OCI-LY7 (cell line): Measurements from ENCODE around the gene PDZRN3. TPM values are rescaled to one million over a fixed set of nuclear protein-coding genes. Genes with fewer than 3 reads are reported as not detected.

Experiments used
- BruUV-seq: library from RNA; stranded (reverse); fragments of 400-500 nt; replicated peaks from 2 replicates; lab custom pipeline; 2021; lab: Mats Ljungman, UMichigan
- CTCF ChIA-PET: fragments of 300-600 bp; sonication (Branson Sonifier 250); formaldehyde crosslinking; loops from one replicate; lab custom pipeline; 2022; ENCODE audit warnings: antibody characterized with exemption; ENCODE audit not compliant: unreplicated experiment; lab: Charles Lee
- POLR2A ChIA-PET: fragments of 300-600 bp; sonication (Branson Sonifier 250); formaldehyde crosslinking; loops from one replicate; lab custom pipeline; 2022; ENCODE audit warnings: antibody characterized with exemption; lab: Charles Lee
- DNase-seq: peaks from one replicate; pipeline ENCODE4 v3.0.0-alpha.2; 2015; ENCODE audit warnings: low spot score
- H2AFZ ChIP-seq: fragments of 200-600 bp; sonication (generic), shearing (Covaris generic); 2 replicates; pipeline ENCODE4 v1.6.1; 2014; ENCODE audit warnings: mild to moderate bottlenecking, antibody characterized with exemption, low read length, moderate library complexity
- H3K27ac ChIP-seq: fragments of 200-600 bp; sonication (generic); 2 replicates; pipeline ENCODE4 v1.5.1; 2014; ENCODE audit warnings: mixed run types, low read depth, mild to moderate bottlenecking, moderate library complexity, low read length, inconsistent platforms; ENCODE audit not compliant: poor library complexity, severe bottlenecking
- H3K36me3 ChIP-seq: fragments of 200-600 bp; sonication (generic); 2 replicates; pipeline ENCODE4 v1.6.1; 2014; ENCODE audit warnings: mild to moderate bottlenecking, antibody characterized with exemption, low read length, moderate library complexity, mixed read lengths; ENCODE audit not compliant: insufficient read depth
- H3K4me1 ChIP-seq: fragments of 200-600 bp; sonication (generic); 2 replicates; pipeline ENCODE4 v1.5.1; 2014; ENCODE audit warnings: mild to moderate bottlenecking, low read length; ENCODE audit not compliant: insufficient read depth, poor library complexity, severe bottlenecking
- H3K4me2 ChIP-seq: fragments of 200-600 bp; sonication (generic); 2 replicates; pipeline ENCODE4 v1.6.1; 2014; ENCODE audit warnings: mild to moderate bottlenecking, low read length
- H3K4me3 ChIP-seq: fragments of 200-600 bp; sonication (generic); 2 replicates; pipeline ENCODE4 v1.5.1; 2014; ENCODE audit warnings: mild to moderate bottlenecking, low read depth, low read length; ENCODE audit not compliant: poor library complexity, severe bottlenecking
- H3K79me2 ChIP-seq: fragments of 200-600 bp; sonication (generic); 2 replicates; pipeline ENCODE4 v1.6.1; 2016; ENCODE audit warnings: low read depth, mild to moderate bottlenecking, low read length, moderate library complexity, mixed read lengths; ENCODE audit not compliant: insufficient read depth
- H3K9me2 ChIP-seq: fragments of 200-600 bp; sonication (generic); 2 replicates; pipeline ENCODE4 v1.6.1; 2016; ENCODE audit warnings: mild to moderate bottlenecking, low read length, mixed read lengths; ENCODE audit not compliant: insufficient read depth
- H3K9me3 ChIP-seq: fragments of 200-600 bp; sonication (generic); 2 replicates; pipeline ENCODE4 v1.6.1; 2014; ENCODE audit warnings: mild to moderate bottlenecking, mixed run types, low read length, mixed read lengths
- H4K20me1 ChIP-seq: fragments of 200-600 bp; sonication (generic); 2 replicates; pipeline ENCODE4 v1.6.1; 2014; ENCODE audit warnings: mild to moderate bottlenecking, antibody characterized with exemption, low read length, moderate library complexity, mixed read lengths; ENCODE audit not compliant: insufficient read depth
- EZH2phosphoT487 ChIP-seq: fragments of 200-600 bp; sonication (generic); IDR thresholded peaks from 2 replicates; pipeline ENCODE4 v1.6.1; 2018; ENCODE audit warnings: low read depth, borderline replicate concordance, mild to moderate bottlenecking, mixed run types, antibody characterized with exemption, low read length, moderate library complexity, mixed read lengths
- intact Hi-C: fragments of 100-400 bp; cut with micrococcal nuclease; formaldehyde crosslinking; loops from one replicate; pipeline ENCODE4 v1.10.0; 2022; ENCODE audit not compliant: unreplicated experiment
- total RNA-seq, 2 experiments: library from RNA; depleted of rRNA in 1 of 2; stranded (reverse); fragments of >200 nt in 1 of 2; shearing (Covaris generic) in 1 of 2; gene quantifications; 2 replicates each; pipeline ENCODE4 v1.2.3, GENCODE V29; 2014 to 2022
- TF ChIP-seq, protein P1 (sequence below): fragments of 200-600 bp; sonication (generic); conservative IDR thresholded peaks from 2 replicates; pipeline ENCODE4 v1.5.1; 2014; ENCODE audit warnings: mild to moderate bottlenecking, antibody characterized with exemption, low read length, moderate library complexity, mixed read lengths

Gene PDZRN3
- total RNA-seq, 2 experiments from 2014 or later, result 0.95 TPM; not detected in 1

GRCh38 chr3:73614419-73614818 is 10.3 kb downstream of the PDZRN3 start:
- Histone ChIP-seq H3K4me3 (no peak overlapping the region), H3K79me2 (no peaks in the 10 kb centered on the region), H3K9me3 (no peaks in the 10 kb centered on the region), H3K27ac (no peak overlapping the region), H2AFZ (no peak overlapping the region), H4K20me1 (no peaks in the 10 kb centered on the region), H3K4me2 (no peak overlapping the region), H3K36me3 (no peaks in the 10 kb centered on the region), H3K4me1 (no peaks in the 10 kb centered on the region), H3K9me2 (no peaks in the 10 kb centered on the region)
- ChIA-PET POLR2A (interaction anchor here (0.6 to 1.5 kb wide), 3 partner anchors 9 to 76 kb away, joined by 3 to 5 read pairs (median 4); no protein-coding TSS in a partner anchor), CTCF (no interaction called here)
- TF ChIP-seq, protein P1, sequence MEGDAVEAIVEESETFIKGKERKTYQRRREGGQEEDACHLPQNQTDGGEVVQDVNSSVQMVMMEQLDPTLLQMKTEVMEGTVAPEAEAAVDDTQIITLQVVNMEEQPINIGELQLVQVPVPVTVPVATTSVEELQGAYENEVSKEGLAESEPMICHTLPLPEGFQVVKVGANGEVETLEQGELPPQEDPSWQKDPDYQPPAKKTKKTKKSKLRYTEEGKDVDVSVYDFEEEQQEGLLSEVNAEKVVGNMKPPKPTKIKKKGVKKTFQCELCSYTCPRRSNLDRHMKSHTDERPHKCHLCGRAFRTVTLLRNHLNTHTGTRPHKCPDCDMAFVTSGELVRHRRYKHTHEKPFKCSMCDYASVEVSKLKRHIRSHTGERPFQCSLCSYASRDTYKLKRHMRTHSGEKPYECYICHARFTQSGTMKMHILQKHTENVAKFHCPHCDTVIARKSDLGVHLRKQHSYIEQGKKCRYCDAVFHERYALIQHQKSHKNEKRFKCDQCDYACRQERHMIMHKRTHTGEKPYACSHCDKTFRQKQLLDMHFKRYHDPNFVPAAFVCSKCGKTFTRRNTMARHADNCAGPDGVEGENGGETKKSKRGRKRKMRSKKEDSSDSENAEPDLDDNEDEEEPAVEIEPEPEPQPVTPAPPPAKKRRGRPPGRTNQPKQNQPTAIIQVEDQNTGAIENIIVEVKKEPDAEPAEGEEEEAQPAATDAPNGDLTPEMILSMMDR, result no peak
- no peak for TF ChIP-seq EZH2phosphoT487
- BruUV-seq, result no TSS peak
- intact Hi-C loops, result no loop called here
- no peak for DNase-seq

- no peaks in the 10 kb centered on the region for H3K79me2 ChIP-seq
- no peaks in the 10 kb centered on the region for H3K4me1 ChIP-seq
- H3K9me2 ChIP-seq, result no peaks in the 10 kb centered on the region
- H4K20me1 ChIP-seq, result no peaks in the 10 kb centered on the region
- TF ChIP-seq, protein P1, result no peak
- no peak for TF ChIP-seq EZH2phosphoT487
- no peak overlapping the region for H2AFZ ChIP-seq
- ChIA-PET POLR2A (interaction anchor here (0.6 kb wide), 1 partner anchor 24 kb away, joined by 3 read pairs; no protein-coding TSS in a partner anchor), CTCF (no interaction called here)
- BruUV-seq, result no TSS peak
- H3K36me3 ChIP-seq, result no peaks in the 10 kb centered on the region
- H3K4me2 ChIP-seq, result no peak overlapping the region
- no peak overlapping the region for H3K27ac ChIP-seq
- H3K9me3 ChIP-seq, result no peaks in the 10 kb centered on the region
- no peak for DNase-seq
- intact Hi-C loops, result no loop called here
- no peak overlapping the region for H3K4me3 ChIP-seq
Observed at GRCh38 chr3:73611176-73611575, 13.6 kb downstream of the PDZRN3 start.

DNA sequence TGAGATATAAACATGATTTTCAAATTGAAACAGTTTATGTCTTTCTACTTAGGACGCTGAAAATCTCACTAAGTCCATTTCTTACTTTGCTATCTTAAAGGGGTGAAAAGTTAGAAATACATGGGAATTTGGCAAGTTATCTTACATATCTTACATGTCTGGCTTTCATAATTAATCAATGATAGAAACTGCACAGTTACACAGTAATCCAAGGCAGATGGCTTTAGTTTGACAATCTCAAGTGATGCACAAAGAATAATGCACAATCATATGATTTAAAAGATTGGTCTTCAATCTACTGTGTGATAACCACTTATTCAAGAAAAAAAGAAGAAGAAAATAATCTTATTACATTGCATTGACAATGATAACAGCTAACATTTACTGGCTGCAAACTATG is 14.2 kb downstream of the PDZRN3 start:
- Histone ChIP-seq H3K9me3 (no peaks in the 10 kb centered on the region), H3K4me2 (no peak overlapping the region), H3K4me1 (no peaks in the 10 kb centered on the region), H3K9me2 (no peaks in the 10 kb centered on the region), H3K27ac (no peak overlapping the region), H3K4me3 (no peak overlapping the region), H2AFZ (no peak overlapping the region), H3K79me2 (no peaks in the 10 kb centered on the region), H3K36me3 (no peaks in the 10 kb centered on the region), H4K20me1 (no peaks in the 10 kb centered on the region)
- no TSS peak for BruUV-seq
- POLR2A ChIA-PET, result no interaction called here
- CTCF ChIA-PET, result no interaction called here
- TF ChIP-seq EZH2phosphoT487, result no peak
- TF ChIP-seq, protein P1, result no peak
- intact Hi-C loops, result no loop called here
- DNase-seq, result no peak
